Esophagus (tissue), 2 donors: Measurements from ENCODE around the gene CASKIN1. TPM values are rescaled to one million over a fixed set of nuclear protein-coding genes. Genes with fewer than 3 reads are reported as not detected.

Experiments used
- H3K27ac ChIP-seq, 2 donors: one replicate each; pipeline ENCODE4 v1.5.1; 2013; ENCODE audit warnings: low read depth in 2 of 2, mild to moderate bottlenecking in 2 of 2, inconsistent platforms in 1 of 2, low read length in 1 of 2, moderate library complexity in 1 of 2
- H3K27me3 ChIP-seq, 2 donors: one replicate each; pipeline ENCODE4 v1.6.1; 2013; ENCODE audit warnings: low read length in 2 of 2, control low read depth in 1 of 2, mild to moderate bottlenecking in 1 of 2; ENCODE audit not compliant: insufficient read depth in 2 of 2, control insufficient read depth in 1 of 2
- H3K36me3 ChIP-seq, 2 donors: one replicate each; pipeline ENCODE4 v1.6.1; 2013; ENCODE audit warnings: low read length in 1 of 2; ENCODE audit not compliant: control insufficient read depth in 2 of 2, insufficient read depth in 2 of 2
- H3K4me1 ChIP-seq, 2 donors: one replicate each; pipeline ENCODE4 v1.6.1; 2013; ENCODE audit warnings: low read length in 1 of 2; ENCODE audit not compliant: control insufficient read depth in 2 of 2, insufficient read depth in 2 of 2
- H3K4me3 ChIP-seq, 2 donors: one replicate each; pipeline ENCODE4 v1.5.1; 2013; ENCODE audit warnings: low read length in 2 of 2, mild to moderate bottlenecking in 2 of 2, low read depth in 1 of 2, moderate library complexity in 1 of 2
- H3K9me3 ChIP-seq, 2 donors: one replicate each; pipeline ENCODE4 v1.6.1; 2013; ENCODE audit warnings: mild to moderate bottlenecking in 2 of 2, low read depth in 1 of 2, low read length in 1 of 2, moderate library complexity in 1 of 2; ENCODE audit not compliant: control insufficient read depth in 2 of 2, insufficient read depth in 1 of 2
- WGBS, 2 donors: extraction: QIAGEN DNeasy Blood & Tissue Kit; methylation state at CpG; one replicate each; pipeline ENCODE4 v1.1.7; 2013; 5-methylcytosine and 5-hydroxymethylcytosine counted together
- polyA plus RNA-seq, 2 donors: library from polyadenylated mRNA; stranded (reverse); fragments of 200-250 nt; gene quantifications; one replicate each; pipeline ENCODE4 v1.2.3, GENCODE V29; 2013
- donor health status: healthy with polysubstance abuse.
- donor health status: Bipolar disorder and iron deficiency.

The CASKIN1 gene
- polyA plus RNA-seq, 2 donors = 0.29 to 0.81 TPM

DNA sequence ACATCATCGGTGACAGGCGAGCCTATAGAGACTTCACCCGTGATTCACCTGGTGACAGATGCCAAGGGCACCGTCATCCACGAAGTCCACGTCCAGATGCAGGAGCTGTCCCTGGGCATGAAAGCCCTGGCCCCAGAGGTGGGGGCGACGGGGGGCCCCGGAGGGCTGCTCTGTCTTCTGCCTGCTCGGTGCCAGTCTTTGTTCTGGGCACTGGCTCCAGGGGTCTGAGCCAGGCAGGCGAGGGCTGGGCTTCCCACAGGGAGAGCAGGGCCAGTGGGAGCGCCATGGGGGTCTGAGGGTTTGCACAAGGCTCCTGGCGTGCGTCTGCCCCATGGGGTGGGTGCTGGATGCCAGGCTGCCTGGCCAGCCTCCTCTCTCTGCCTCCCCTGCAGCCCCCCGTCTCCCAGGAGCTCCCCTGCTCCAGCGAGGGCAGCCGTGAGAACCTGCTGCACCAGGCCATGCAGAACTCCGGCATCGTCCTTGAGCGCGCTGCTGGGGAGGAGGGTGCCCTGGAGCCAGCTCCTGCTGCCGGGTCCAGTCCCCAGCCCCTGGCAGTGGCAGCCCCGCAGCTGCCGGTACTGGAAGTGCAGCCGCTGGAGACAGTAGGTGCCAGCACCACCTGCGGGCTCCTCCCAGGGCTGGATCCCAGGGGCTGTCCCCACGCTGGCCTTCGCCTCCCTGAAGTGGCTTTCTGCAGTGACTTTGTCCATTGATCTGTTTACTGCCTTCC is 36.8 kb upstream of the CASKIN1 start:
- WGBS, 2 donors = 94 to 95% methylated on average over 27 to 28 of the region's 28 CpGs
- H3K36me3 ChIP-seq = peaks cover 26 to 73% of the 10 kb centered on the region in 2 donors

DNA sequence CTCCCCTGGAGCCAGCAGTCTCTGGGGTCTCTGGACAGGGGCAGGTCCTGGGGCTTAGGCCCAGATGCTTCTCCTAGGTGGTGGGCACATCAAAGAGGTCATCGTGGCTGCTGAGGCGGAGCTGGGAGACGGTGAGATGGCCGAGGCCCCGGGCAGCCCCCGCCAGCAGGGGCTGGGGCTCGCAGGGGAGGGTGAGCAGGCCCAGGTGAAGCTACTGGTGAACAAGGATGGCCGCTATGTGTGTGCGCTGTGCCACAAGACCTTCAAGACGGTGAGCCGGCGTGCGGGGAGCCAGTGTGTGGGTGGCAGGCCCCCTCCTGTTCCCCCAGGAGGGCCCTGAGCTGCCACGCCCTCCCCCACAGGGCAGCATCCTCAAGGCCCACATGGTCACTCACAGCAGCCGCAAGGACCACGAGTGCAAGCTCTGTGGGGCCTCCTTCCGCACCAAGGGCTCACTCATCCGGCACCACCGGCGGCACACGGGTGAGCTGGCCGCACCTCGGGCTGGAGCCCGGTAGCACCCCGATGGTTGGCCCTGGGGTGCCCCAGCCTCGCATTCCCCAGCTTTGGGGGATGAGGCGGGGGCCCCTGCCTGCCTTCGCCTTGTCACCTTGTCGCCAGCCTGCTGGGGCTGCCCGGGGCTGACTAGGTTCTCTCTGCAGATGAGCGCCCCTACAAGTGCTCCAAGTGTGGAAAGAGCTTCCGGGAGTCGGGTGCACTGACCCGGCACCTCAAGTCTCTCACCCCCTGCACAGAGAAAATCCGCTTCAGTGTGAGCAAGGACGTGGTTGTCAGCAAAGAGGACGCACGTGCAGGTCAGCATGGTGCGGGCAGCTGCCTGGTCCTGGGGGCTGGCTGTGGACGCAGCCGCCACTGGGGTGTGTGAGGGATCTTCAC is 35.9 kb upstream of the CASKIN1 start:
- peaks cover 6 to 31% of the 10 kb centered on the region in 2 donors for H3K4me1 ChIP-seq
- 91% methylated on average over 41 of the region's 41 CpGs for WGBS, 2 donors
- H3K36me3 ChIP-seq = peaks cover 26 to 75% of the 10 kb centered on the region in 2 donors

More for the DNA sequence above, 36.8 kb upstream of the CASKIN1 start:
- Histone ChIP-seq H3K4me3 (no peak overlapping the region), H3K27ac (no peak overlapping the region), H3K4me1 (peaks cover 6 to 32% of the 10 kb centered on the region in 2 donors), H3K9me3 (no peaks in the 10 kb centered on the region), H3K27me3 (peaks cover 0 to 10% of the 10 kb centered on the region in 2 donors)

DNA sequence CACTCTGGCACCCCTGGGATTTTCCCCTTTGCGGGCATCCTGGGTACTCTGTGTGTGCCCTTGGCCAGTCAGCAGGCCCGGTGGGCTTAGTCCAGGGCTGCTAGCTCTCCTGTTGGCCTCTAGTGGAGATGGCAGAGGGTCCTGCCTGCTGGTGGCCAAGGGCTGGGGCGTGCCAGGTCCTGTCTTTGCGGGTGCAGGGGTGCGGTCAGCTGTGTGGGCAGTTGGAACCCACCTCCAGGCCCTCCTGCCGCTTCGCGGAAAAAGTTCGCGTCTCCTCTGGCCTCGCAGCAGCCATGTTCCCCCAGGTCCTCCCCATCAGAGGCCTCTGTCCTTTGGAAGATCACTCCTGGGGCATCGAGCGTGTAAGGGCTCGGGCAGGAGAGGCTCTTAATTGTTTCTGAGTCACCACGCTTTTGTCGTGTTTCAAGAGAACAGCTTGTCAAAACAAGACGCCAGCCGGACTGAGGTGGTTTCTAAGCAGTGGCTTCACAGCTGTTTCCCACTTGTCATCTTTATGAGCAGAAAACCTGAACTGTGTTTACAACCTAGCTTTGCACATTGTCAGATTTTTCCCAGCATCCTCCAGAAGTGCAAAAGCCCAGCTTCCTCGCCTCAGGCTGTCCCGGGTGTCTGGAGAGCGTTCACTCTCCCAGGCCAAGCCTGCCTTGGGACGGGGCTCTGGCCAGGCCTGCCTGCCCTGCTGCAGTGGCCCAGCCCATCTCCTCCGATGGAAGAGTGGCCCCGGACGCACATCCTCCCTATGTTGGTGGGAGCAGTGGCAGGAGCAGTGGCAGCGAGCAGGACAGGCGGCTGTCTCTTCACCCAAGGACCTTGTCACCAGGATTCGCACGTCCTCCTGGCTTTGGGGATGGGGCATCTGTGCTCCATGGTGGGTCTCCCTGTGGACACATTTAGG is 34.9 kb upstream of the CASKIN1 start:
- WGBS, 2 donors = 66 to 77% methylated on average over 29 of the region's 29 CpGs
- Histone ChIP-seq H3K9me3 (no peaks in the 10 kb centered on the region), H3K27ac (no peak overlapping the region), H3K4me3 (no peak overlapping the region), H3K36me3 (peaks cover 26 to 78% of the 10 kb centered on the region in 2 donors), H3K27me3 (no peaks in the 10 kb centered on the region), H3K4me1 (peaks cover 0 to 24% of the 10 kb centered on the region in 2 donors)

More for the DNA sequence above, 35.9 kb upstream of the CASKIN1 start:
- no peak overlapping the region for H3K27ac ChIP-seq
- peaks cover 0 to 9% of the 10 kb centered on the region in 2 donors for H3K27me3 ChIP-seq
- H3K4me3 ChIP-seq = no peak overlapping the region
- H3K9me3 ChIP-seq = no peaks in the 10 kb centered on the region

DNA sequence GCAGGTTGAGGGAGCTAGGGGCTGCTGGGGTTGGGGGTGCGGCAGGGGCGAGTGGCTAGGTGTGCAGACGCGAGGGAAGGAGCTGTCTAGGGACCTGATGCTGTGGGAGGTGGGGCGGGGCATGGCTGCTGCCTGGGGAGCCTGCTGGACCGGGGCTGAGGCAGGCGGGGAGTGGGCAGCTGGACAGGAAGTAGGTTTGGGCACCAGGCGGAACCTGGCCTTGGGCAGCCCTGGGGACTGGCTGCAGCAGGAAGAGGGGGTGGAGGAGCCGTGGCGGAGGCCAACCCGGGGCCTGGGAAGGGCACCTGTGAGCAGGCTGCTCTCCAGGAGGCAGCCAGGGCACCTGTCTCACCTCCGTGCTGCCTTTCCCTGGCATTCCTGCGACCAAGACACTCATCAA is 34.0 kb upstream of the CASKIN1 start:
- Histone ChIP-seq H3K27me3 (no peaks in the 10 kb centered on the region), H3K4me3 (no peak overlapping the region), H3K36me3 (peaks cover 26 to 71% of the 10 kb centered on the region in 2 donors), H3K9me3 (no peaks in the 10 kb centered on the region), H3K27ac (no peak overlapping the region), H3K4me1 (peaks cover 0 to 19% of the 10 kb centered on the region in 2 donors)
- WGBS, 2 donors = 82 to 85% methylated on average over 13 of the region's 13 CpGs

DNA sequence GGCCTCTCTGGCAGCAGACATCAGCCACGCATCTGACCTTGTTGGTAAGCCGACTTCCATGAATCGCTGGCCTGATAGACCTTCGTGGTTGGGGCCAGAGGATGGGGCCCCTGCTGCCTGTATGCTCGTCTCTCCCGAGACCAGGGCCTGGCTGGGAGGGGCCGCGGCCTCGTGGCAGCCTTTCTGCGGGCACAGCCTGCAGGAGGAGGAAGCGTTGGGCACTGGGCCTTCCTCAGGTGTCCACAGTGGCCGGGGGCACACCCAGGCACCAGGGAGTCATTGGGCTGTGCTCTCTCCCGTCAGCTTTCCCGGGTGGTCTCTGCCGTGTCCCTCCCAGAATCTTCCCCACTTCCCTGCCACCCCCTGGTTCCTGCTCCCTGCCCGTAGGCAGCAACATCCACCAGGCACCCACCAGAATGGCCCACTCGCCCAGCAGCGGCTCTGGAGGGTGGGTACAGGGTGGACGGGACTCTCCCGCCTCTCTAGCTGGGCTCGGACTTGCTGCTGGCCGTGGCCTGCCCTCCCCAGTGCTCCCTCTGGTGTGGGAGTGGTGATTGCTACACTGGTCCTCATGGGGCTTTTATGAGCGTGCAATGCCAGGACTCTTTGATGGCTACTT is 33.3 kb upstream of the CASKIN1 start:
- Histone ChIP-seq H3K4me3 (no peak overlapping the region), H3K36me3 (peaks cover 26 to 65% of the 10 kb centered on the region in 2 donors)
- WGBS, 2 donors = 91 to 93% methylated on average over 23 of the region's 23 CpGs

DNA sequence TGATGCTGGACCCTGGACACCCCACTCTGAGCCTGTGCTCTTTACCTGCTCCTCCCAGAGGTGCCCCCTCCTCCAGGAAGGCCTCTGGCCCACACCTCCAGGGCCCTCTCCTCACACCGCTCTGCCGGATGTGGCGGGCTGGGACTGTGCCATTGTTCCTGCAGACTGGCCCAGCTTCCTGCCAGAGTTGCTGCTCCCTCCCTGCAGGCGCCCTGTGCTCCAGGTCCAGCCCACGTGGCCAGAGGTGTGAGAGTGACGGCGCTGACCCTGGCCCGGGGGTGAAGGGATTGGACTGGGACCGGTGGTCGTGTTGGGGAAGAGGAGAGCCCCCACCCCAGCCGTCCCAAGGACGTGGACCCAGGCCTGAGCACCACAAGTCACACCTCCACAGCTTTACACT is 32.7 kb upstream of the CASKIN1 start:
- Histone ChIP-seq H3K4me3 (no peak overlapping the region), H3K27me3 (no peaks in the 10 kb centered on the region), H3K36me3 (peaks cover 26 to 60% of the 10 kb centered on the region in 2 donors), H3K4me1 (peaks cover 0 to 19% of the 10 kb centered on the region in 2 donors), H3K9me3 (no peaks in the 10 kb centered on the region), H3K27ac (no peak overlapping the region)
- WGBS, 2 donors = 90 to 93% methylated on average over 12 of the region's 12 CpGs

More for the DNA sequence above, 33.3 kb upstream of the CASKIN1 start:
- H3K4me1 ChIP-seq = peaks cover 0 to 19% of the 10 kb centered on the region in 2 donors
- no peak overlapping the region for H3K27ac ChIP-seq
- H3K9me3 ChIP-seq = no peaks in the 10 kb centered on the region
- no peaks in the 10 kb centered on the region for H3K27me3 ChIP-seq

DNA sequence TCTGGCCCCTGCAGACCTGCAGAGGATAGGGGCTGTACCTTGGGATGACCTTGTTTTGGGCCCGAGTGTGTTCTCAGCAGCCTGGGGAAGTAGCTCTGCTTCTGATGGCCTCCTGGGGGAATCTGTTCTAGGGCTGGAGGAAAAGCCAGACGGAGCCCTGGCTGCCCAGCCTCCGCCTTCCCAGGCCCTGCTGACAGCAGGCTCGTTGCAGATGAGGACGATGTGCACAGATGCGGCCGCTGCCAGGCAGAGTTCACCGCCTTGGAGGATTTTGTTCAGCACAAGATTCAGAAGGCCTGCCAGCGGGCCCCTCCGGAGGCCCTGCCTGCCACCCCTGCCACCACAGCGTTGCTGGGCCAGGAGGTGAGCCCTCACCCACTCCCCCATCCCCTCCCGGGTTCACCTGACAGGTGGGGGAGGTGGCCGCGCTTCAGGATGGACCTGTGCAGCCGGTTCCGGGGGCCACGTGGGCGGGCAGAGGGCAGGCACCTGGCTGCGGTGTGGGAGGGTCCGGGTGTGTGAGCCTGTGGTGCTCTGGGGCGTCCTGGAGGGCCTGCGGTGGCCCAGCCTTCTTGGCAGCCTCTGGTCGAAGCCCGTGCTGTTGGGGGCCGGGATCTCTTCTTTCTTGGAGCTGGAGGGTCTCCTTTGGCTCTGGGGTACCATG is 31.9 kb upstream of the CASKIN1 start:
- Histone ChIP-seq H3K4me1 (peaks cover 0 to 19% of the 10 kb centered on the region in 2 donors), H3K9me3 (no peaks in the 10 kb centered on the region), H3K27ac (no peak overlapping the region), H3K27me3 (no peaks in the 10 kb centered on the region), H3K36me3 (peaks cover 22 to 52% of the 10 kb centered on the region in 2 donors), H3K4me3 (no peak overlapping the region)
- 86 to 90% methylated on average over 25 of the region's 25 CpGs for WGBS, 2 donors

DNA sequence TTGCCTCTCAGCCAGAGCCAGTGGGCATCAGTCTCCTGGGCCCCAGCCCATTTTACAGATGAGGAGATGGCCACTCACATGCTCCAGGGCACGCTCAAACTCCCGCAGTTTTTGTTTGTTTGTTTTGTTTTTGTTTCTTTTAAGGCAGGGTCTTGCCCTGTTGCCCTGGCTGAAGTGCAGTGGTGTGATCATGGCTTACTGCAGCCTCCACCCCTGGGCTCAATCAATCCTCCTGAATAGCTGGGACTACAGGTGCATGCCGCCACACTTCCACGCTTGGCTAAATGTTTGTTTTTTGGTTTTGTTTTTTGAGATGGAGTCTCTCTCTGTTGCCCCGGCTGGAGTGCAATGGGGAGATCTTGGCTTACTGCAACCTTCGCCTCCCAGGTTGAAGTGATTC is 30.5 kb upstream of the CASKIN1 start:
- Histone ChIP-seq H3K4me1 (peaks cover 0 to 19% of the 10 kb centered on the region in 2 donors), H3K36me3 (peaks cover 11 to 38% of the 10 kb centered on the region in 2 donors), H3K27me3 (no peaks in the 10 kb centered on the region), H3K9me3 (no peaks in the 10 kb centered on the region), H3K27ac (no peak overlapping the region), H3K4me3 (no peak overlapping the region)
- 84 to 88% methylated on average over 6 of the region's 6 CpGs for WGBS, 2 donors
